Measurements from ENCODE around the gene UCN.

The UCN gene

GRCh38 chr2:27322766-27323595 lies 14.7 kb upstream of the UCN start, which contains the start of gene MPV17:
Gene MPV17 (minus strand): TSS chr2:27323097. CDS start chr2:27322517, 580 bp downstream.
- TF ChIP-seq GATA2 (IDR thresholded peaks at IDR 0.05; ENCODE audit: low read depth, low read length) = 0 out of 2 replicates have a peak, but pooled peaks have one; percentile 28
- TF ChIP-seq GATA3 (IDR thresholded peaks at IDR 0.05; ENCODE audit: low read depth, low read length) = no peak

DNA sequence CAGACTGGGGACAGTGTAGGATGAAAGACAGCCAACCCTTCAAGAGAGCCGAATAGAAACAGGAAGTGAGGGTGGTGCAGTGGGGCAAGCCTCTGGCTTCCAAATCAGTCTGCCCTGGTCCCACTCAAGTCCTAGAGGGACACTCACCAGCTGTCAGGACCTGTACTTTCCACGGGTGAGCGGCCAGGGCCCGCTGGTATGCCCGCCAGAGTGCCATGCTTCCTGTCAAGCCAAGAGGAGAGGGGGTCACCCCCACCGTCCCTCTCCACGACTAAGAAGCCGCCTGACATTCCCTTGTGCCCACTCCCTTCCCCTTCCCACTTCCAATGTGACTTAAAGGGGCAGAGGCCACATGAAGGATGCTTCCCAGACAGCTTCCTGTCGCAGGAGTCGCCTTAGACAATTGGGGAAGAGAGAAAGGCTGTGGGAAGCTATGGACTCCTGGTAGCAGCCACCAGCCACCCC lies 14.1 kb upstream of the UCN start:
- no peak for TF ChIP-seq GATA3 (IDR thresholded peaks at IDR 0.05; ENCODE audit: low read depth, low read length)
- TF ChIP-seq GATA2 (IDR thresholded peaks at IDR 0.05; ENCODE audit: low read depth, low read length) = no peak

DNA sequence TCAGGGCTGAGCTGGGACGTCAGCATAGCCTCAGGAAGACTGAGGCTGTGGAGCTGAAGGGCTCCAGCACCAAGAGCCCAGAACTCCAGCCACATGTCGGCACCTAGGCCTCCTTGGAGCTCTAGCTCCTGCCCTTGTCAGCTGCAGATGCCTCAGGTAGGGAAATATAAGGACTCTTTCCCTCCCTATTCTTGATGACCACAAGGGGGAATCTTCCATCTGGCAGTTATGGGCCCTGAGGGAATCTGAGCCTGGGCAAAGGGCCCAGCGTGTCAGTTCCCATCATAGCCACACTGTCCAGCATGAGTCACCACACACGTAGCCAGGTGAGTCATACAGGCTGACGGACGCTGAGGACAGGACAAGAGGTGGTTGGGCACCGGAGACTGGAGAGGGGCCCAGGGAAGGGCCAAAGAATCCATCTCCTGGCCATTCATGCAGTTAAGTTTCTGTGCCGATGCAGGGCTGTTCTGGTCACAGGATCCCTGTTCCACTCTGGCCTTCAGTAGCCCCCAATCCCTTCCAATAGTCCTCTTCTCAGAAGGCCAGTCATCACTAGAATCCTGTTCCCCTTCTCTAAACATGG lies 12.8 kb upstream of the UCN start:
- TF ChIP-seq GATA2 (IDR thresholded peaks at IDR 0.05; ENCODE audit: low read depth, low read length) = no peak
- no peak for TF ChIP-seq GATA3 (IDR thresholded peaks at IDR 0.05; ENCODE audit: low read depth, low read length)

DNA sequence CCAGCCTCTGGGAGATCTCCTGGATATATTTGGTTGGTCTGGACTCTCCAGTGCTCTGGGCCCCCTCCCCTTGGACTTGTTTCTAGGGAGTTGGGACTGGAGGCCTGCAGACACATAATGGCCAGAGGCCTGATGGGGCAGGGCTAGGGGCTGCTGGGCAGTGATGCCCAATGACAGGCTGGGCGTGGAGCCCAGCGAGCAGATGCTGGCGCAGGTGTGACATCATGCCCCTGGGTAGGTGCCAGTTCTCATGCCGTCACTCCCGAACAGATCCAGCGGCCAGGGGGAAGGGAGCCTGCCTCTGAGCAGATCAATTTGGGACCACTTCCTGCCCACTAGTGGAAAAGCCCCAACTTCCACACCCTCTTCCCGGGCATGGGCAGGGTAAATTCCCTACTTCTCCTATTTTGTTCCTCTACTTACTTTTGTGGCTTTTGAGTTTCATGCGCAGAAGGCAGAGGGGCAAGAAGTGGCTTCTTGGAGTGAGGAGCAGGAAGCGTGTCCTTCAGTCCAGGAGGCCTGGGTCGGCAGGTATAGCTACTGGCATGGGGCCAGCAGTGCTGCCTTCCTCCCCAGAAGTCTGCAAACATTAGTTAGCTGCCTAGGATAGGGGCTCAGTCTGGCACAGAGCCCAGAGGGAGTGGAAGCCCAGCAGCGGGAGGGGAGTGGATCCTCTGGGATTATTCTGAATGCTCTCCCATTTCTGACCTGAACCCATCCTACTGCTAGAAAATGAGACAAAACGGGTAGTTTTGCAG lies 8.6 kb upstream of the UCN start:
- TF ChIP-seq GATA3 (IDR thresholded peaks at IDR 0.05; ENCODE audit: low read depth, low read length) (no peak), GATA2 (IDR thresholded peaks at IDR 0.05; ENCODE audit: low read depth, low read length) (no peak)

- TF ChIP-seq GATA3 (IDR thresholded peaks at IDR 0.05; ENCODE audit: low read depth, low read length) = no peak
- no peak for TF ChIP-seq GATA2 (IDR thresholded peaks at IDR 0.05; ENCODE audit: low read depth, low read length)
These were observed 6.9 kb upstream of the UCN start for GRCh38 chr2:27315122-27315521.

GRCh38 chr2:27314709-27315108 lies 6.5 kb upstream of the UCN start:
- TF ChIP-seq GATA3 (IDR thresholded peaks at IDR 0.05; ENCODE audit: low read depth, low read length) (no peak), GATA2 (IDR thresholded peaks at IDR 0.05; ENCODE audit: low read depth, low read length) (no peak)

DNA sequence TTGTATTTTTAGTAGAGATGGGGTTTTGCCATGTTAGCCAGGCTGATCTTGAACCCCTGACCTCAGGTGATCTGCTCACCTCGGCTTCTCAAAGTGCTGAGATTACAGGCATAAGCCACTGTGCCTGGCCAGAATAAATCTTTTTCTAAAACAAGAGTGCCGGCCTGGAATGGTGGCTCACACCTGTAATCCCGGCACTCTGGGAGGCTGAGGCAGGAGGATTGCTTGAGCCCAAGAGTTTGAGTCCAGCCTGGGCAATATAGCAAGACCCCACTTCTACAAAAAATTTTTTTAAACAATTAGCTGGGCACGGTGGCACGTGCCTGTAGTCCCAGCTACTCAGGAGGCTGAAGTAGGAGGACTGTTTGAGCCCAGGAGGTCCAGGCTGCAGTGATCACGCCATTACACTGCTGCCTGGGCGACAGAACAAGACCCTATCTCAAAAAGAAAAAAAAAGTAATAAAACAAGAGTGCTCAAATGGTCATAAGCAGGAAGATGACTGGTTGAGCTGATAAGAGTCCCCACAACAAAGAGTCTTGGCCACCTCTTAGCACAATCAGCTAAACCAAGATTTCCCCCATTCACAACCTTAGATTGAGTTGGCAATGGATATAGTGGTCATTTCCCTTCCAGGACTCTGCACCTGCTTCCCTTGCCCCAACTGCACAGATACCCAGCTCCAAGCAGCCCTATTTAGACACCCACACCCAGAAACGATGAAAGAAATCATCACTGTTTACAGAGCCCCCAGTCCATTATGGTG lies 5.8 kb upstream of the UCN start:
- TF ChIP-seq GATA3 (IDR thresholded peaks at IDR 0.05; ENCODE audit: low read depth, low read length) (no peak), GATA2 (IDR thresholded peaks at IDR 0.05; ENCODE audit: low read depth, low read length) (no peak)

GRCh38 chr2:27312152-27312551 lies 3.9 kb upstream of the UCN start:
- no peak for TF ChIP-seq GATA2 (IDR thresholded peaks at IDR 0.05; ENCODE audit: low read depth, low read length)
- no peak for TF ChIP-seq GATA3 (IDR thresholded peaks at IDR 0.05; ENCODE audit: low read depth, low read length)

DNA sequence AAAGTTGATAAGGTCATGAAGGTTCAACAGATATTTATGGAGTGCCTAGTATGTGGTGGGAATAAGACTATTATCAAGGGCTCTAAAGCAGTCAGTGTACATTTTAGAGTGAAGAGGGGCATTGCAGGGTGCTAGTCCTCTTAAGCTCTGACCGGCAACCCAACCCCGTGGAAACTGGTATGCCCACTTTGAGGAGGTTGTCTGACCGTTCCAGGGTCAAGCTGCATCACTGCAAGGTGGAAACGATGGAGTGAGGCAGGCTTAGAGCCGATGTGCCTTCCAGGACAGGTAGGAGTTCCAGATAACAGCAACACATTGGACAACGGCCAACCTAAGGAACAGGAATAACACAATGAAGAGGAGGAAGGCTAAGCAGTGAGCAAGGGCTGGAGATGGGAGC lies 1.4 kb upstream of the UCN start:
- TF ChIP-seq GATA2 (IDR thresholded peaks at IDR 0.05; ENCODE audit: low read depth, low read length) = no peak
- TF ChIP-seq GATA3 (IDR thresholded peaks at IDR 0.05; ENCODE audit: low read depth, low read length) = no peak

GRCh38 chr2:27307545-27308358 lies 493 bp downstream of the UCN start:
- TF ChIP-seq GATA3 (IDR thresholded peaks at IDR 0.05; ENCODE audit: low read depth, low read length) (no peak), GATA2 (IDR thresholded peaks at IDR 0.05; ENCODE audit: low read depth, low read length) (no peak)

- TF ChIP-seq GATA2 (IDR thresholded peaks at IDR 0.05; ENCODE audit: low read depth, low read length) (no peak), GATA3 (IDR thresholded peaks at IDR 0.05; ENCODE audit: low read depth, low read length) (no peak)
These were observed 1.0 kb downstream of the UCN start for GRCh38 chr2:27307287-27307544.

- TF ChIP-seq GATA2 (IDR thresholded peaks at IDR 0.05; ENCODE audit: low read depth, low read length) (no peak), GATA3 (IDR thresholded peaks at IDR 0.05; ENCODE audit: low read depth, low read length) (no peak)
These were observed 1.5 kb downstream of the UCN start for GRCh38 chr2:27306573-27307286.

All from SH-SY5Y (cell line).